Esophagus muscularis mucosa (tissue), 4 donors: ENCODE measurements around the gene SKI.

Experiments
- CTCF ChIP-seq, 3 experiments: fragments of 200-600 bp in 2 of 3; fragments of 450-650 bp in 1 of 3; sonication (generic) in 2 of 3; IDR thresholded peaks; one replicate each; pipeline ENCODE4 v1.5.1; 2017 to 2019; ENCODE audit warnings: antibody characterized with exemption in 3 of 3, mild to moderate bottlenecking in 2 of 3, moderate library complexity in 1 of 3
- EP300 ChIP-seq: sonication (generic); formaldehyde crosslinking; IDR thresholded peaks from one replicate; pipeline ENCODE4 v1.6.1; 2017; ENCODE audit warnings: antibody characterized with exemption
- POLR2A ChIP-seq: fragments of 450-650 bp; IDR thresholded peaks from one replicate; pipeline ENCODE4 v1.6.1; 2017; ENCODE audit warnings: antibody characterized with exemption, moderate library complexity, mild to moderate bottlenecking, low read depth

GRCh38 chr1:2221271-2221670 is 6.8 kb upstream of the SKI start:
- TF ChIP-seq CTCF (IDR thresholded peaks at IDR 0.05) (no peak), POLR2A (no peak), EP300 (no peak)
